KMS-11 (cell line): ENCODE measurements around the gene SLC24A3.

Source experiments
- H2AFZ ChIP-seq: fragments of 200-600 bp; sonication (generic); 2 replicates; pipeline ENCODE4 v1.6.1; 2016; ENCODE audit warnings: antibody characterized with exemption, mixed run types, low read depth
- H3K27ac ChIP-seq: fragments of 200-600 bp; sonication (generic); 2 replicates; pipeline ENCODE4 v1.6.1; 2016; ENCODE audit warnings: mild to moderate bottlenecking, mixed run types
- H3K27me3 ChIP-seq: fragments of 200-600 bp; sonication (generic); 2 replicates; pipeline ENCODE4 v1.6.1; 2017; ENCODE audit warnings: mild to moderate bottlenecking, low read depth, mixed run types, moderate library complexity; ENCODE audit not compliant: insufficient read depth
- H3K36me3 ChIP-seq: fragments of 200-600 bp; sonication (generic); 2 replicates; pipeline ENCODE4 v1.6.1; 2017; ENCODE audit warnings: mild to moderate bottlenecking, mixed run types; ENCODE audit not compliant: insufficient read depth
- H3K4me1 ChIP-seq: fragments of 200-600 bp; sonication (generic); 2 replicates; pipeline ENCODE4 v1.6.1; 2016; ENCODE audit warnings: mild to moderate bottlenecking, low read depth, mixed run types; ENCODE audit not compliant: poor library complexity, severe bottlenecking
- H3K4me2 ChIP-seq: fragments of 200-600 bp; sonication (generic); 2 replicates; pipeline ENCODE4 v1.7.0; 2016; ENCODE audit warnings: mild to moderate bottlenecking, mixed run types
- H3K4me3 ChIP-seq: fragments of 200-600 bp; sonication (generic); IDR thresholded peaks from 2 replicates; pipeline ENCODE4 v1.6.1; 2017; ENCODE audit warnings: low read depth, low read length, mixed read lengths; ENCODE audit not compliant: insufficient read depth
- H3K79me2 ChIP-seq: fragments of 200-600 bp; sonication (generic); 2 replicates; pipeline ENCODE4 v1.6.1; 2016; ENCODE audit warnings: low read depth, mixed run types; ENCODE audit not compliant: insufficient read depth
- H3K9ac ChIP-seq: fragments of 200-600 bp; sonication (generic); 2 replicates; pipeline ENCODE4 v1.6.1; 2016; ENCODE audit warnings: mild to moderate bottlenecking, mixed run types
- H4K20me1 ChIP-seq: fragments of 200-600 bp; sonication (generic); 2 replicates; pipeline ENCODE4 v1.6.1; 2016; ENCODE audit warnings: mild to moderate bottlenecking, mixed run types; ENCODE audit not compliant: insufficient read depth
- CTCF ChIP-seq: fragments of 200-600 bp; sonication (generic); conservative IDR thresholded peaks from 2 replicates; pipeline ENCODE4 v1.6.1; 2017; ENCODE audit warnings: low read depth, mild to moderate bottlenecking, antibody characterized with exemption, low read length, moderate library complexity, mixed read lengths

SLC24A3 gene

GRCh38 chr20:19291818-19292132 is 79.3 kb downstream of the SLC24A3 start:
- H3K79me2 ChIP-seq = no peaks in the 10 kb centered on the region
- H3K4me2 ChIP-seq = no peak overlapping the region
- H3K27me3 ChIP-seq = no peaks in the 10 kb centered on the region
- H3K4me1 ChIP-seq = no peaks in the 10 kb centered on the region
- no peak overlapping the region for H3K27ac ChIP-seq
- no peaks in the 10 kb centered on the region for H4K20me1 ChIP-seq
- H3K4me3 ChIP-seq = no peak overlapping the region
- H3K36me3 ChIP-seq = no peaks in the 10 kb centered on the region
- H3K9ac ChIP-seq = no peak overlapping the region
- H2AFZ ChIP-seq = no peak overlapping the region
- no peak for TF ChIP-seq CTCF

GRCh38 chr20:19292254-19292653 is 79.8 kb downstream of the SLC24A3 start:
- no peak overlapping the region for H3K4me3 ChIP-seq
- no peaks in the 10 kb centered on the region for H3K27me3 ChIP-seq
- no peak overlapping the region for H3K9ac ChIP-seq
- H3K36me3 ChIP-seq = no peaks in the 10 kb centered on the region
- no peak overlapping the region for H2AFZ ChIP-seq
- no peak for TF ChIP-seq CTCF
- H4K20me1 ChIP-seq = no peaks in the 10 kb centered on the region
- H3K27ac ChIP-seq = no peak overlapping the region
- no peaks in the 10 kb centered on the region for H3K79me2 ChIP-seq
- no peaks in the 10 kb centered on the region for H3K4me1 ChIP-seq
- no peak overlapping the region for H3K4me2 ChIP-seq

GRCh38 chr20:19295076-19295475 is 82.6 kb downstream of the SLC24A3 start:
- Histone ChIP-seq H3K27ac (no peak overlapping the region), H2AFZ (no peak overlapping the region), H4K20me1 (no peaks in the 10 kb centered on the region), H3K4me3 (no peak overlapping the region), H3K4me1 (no peaks in the 10 kb centered on the region), H3K27me3 (no peaks in the 10 kb centered on the region), H3K36me3 (no peaks in the 10 kb centered on the region), H3K9ac (no peak overlapping the region), H3K79me2 (no peaks in the 10 kb centered on the region), H3K4me2 (no peak overlapping the region)
- TF ChIP-seq CTCF = no peak

GRCh38 chr20:19298652-19299051 is 86.2 kb downstream of the SLC24A3 start:
- H3K4me1 ChIP-seq = no peaks in the 10 kb centered on the region
- H4K20me1 ChIP-seq = no peaks in the 10 kb centered on the region
- no peaks in the 10 kb centered on the region for H3K36me3 ChIP-seq
- no peaks in the 10 kb centered on the region for H3K27me3 ChIP-seq
- no peaks in the 10 kb centered on the region for H3K79me2 ChIP-seq
- no peak overlapping the region for H3K4me3 ChIP-seq
- H2AFZ ChIP-seq = no peak overlapping the region
- H3K27ac ChIP-seq = no peak overlapping the region
- H3K4me2 ChIP-seq = no peak overlapping the region
- H3K9ac ChIP-seq = no peak overlapping the region
- no peak for TF ChIP-seq CTCF

- no peak overlapping the region for H3K4me3 ChIP-seq
- no peaks in the 10 kb centered on the region for H3K79me2 ChIP-seq
- H3K4me2 ChIP-seq = no peak overlapping the region
- H3K4me1 ChIP-seq = no peaks in the 10 kb centered on the region
- H2AFZ ChIP-seq = no peak overlapping the region
- H3K27ac ChIP-seq = no peak overlapping the region
- no peak for TF ChIP-seq CTCF
- no peaks in the 10 kb centered on the region for H3K36me3 ChIP-seq
- H3K27me3 ChIP-seq = no peaks in the 10 kb centered on the region
- no peaks in the 10 kb centered on the region for H4K20me1 ChIP-seq
- no peak overlapping the region for H3K9ac ChIP-seq
These were observed 88.0 kb downstream of the SLC24A3 start for GRCh38 chr20:19300395-19300794.
